Endodermal cell (in vitro differentiated cells): ENCODE data around the gene MAST1. TPM values are rescaled to one million over a fixed set of nuclear protein-coding genes. Genes with fewer than 3 reads are reported as not detected.
A peak's percentile ranks its signal among the peaks of the same experiment; 100 is the strongest.

Experiments used
- DNase-seq: peaks from one replicate; pipeline ENCODE4 v3.0.0-alpha.2; 2017
- H3K27ac ChIP-seq: 2 replicates; pipeline ENCODE4 v1.5.1; 2013; ENCODE audit warnings: mild to moderate bottlenecking, low read depth, low read length, moderate library complexity
- H3K27me3 ChIP-seq: 2 replicates; pipeline ENCODE4 v1.6.1; 2013; ENCODE audit warnings: mild to moderate bottlenecking, low read length, moderate library complexity; ENCODE audit not compliant: insufficient read depth, control insufficient read depth, poor library complexity, severe bottlenecking
- H3K36me3 ChIP-seq: 2 replicates; pipeline ENCODE4 v1.7.0; 2013; ENCODE audit warnings: mild to moderate bottlenecking, low read length, moderate library complexity; ENCODE audit not compliant: control insufficient read depth, insufficient read depth
- H3K4me1 ChIP-seq: one replicate; pipeline ENCODE4 v1.7.0; 2013; ENCODE audit warnings: low read length; ENCODE audit not compliant: control insufficient read depth, insufficient read depth
- H3K4me3 ChIP-seq: 2 replicates; pipeline ENCODE4 v1.5.1; 2013; ENCODE audit warnings: mild to moderate bottlenecking, low read length, moderate library complexity
- H3K9ac ChIP-seq: 2 replicates; pipeline ENCODE4 v1.6.1; 2013; ENCODE audit warnings: mild to moderate bottlenecking, low read length, moderate library complexity; ENCODE audit not compliant: poor library complexity, severe bottlenecking; ENCODE audit errors: extremely low read depth
- H3K9me3 ChIP-seq: 2 replicates; pipeline ENCODE4 v1.6.1; 2013; ENCODE audit warnings: mild to moderate bottlenecking, low read length, moderate library complexity; ENCODE audit not compliant: control insufficient read depth
- H3K27ac Mint-ChIP-seq: 2 replicates; pipeline ENCODE4 v1.8.0; 2020; ENCODE audit warnings: mixed read lengths
- H3K27me3 Mint-ChIP-seq: 2 replicates; pipeline ENCODE4 v1.8.0; 2021; ENCODE audit warnings: mild to moderate bottlenecking, mixed read lengths; ENCODE audit not compliant: insufficient read depth
- H3K36me3 Mint-ChIP-seq: 2 replicates; pipeline ENCODE4 v1.8.0; 2020; ENCODE audit warnings: low read depth, mixed read lengths
- H3K4me1 Mint-ChIP-seq: 2 replicates; pipeline ENCODE4 v1.8.0; 2020; ENCODE audit warnings: mixed read lengths
- H3K4me3 Mint-ChIP-seq: 2 replicates; pipeline ENCODE4 v1.8.0; 2020; ENCODE audit warnings: mild to moderate bottlenecking, moderate library complexity, mixed read lengths
- H3K9me3 Mint-ChIP-seq: 2 replicates; pipeline ENCODE4 v1.8.0; 2020; ENCODE audit warnings: mild to moderate bottlenecking, mixed read lengths
- WGBS, 2 experiments: methylation state at CpG; one replicate each; pipeline versions ENCODE4 v1.1.5 to v1.1.7; 2013; ENCODE audit warnings: missing lambda C conversion rate in 2 of 2, mixed read lengths in 1 of 2; ENCODE audit not compliant: insufficient coverage in 1 of 2, insufficient read length in 1 of 2; 5-methylcytosine and 5-hydroxymethylcytosine counted together
- total RNA-seq, 2 donors: library from RNA; stranded (reverse); fragmentation: NEBNext Ultra II Directional in 1 of 2; extraction: Animal tissue kit (Norgen Biotek cat#: 25700) in 1 of 2; gene quantifications; 2 replicates in 1 of 2; 3 replicates in 1 of 2; pipeline ENCODE4 v1.2.1, GENCODE V29; 2021
- TF ChIP-seq, protein P1 (sequence below): fragments of 200-600 bp; sonication (generic); conservative IDR thresholded peaks from 2 replicates; pipeline ENCODE4 v1.5.0; 2021; ENCODE audit warnings: antibody characterized with exemption, mild to moderate bottlenecking

The MAST1 gene
- total RNA-seq, 2 donors from 2014 or later, result 6.9 to 18.5 TPM

DNA sequence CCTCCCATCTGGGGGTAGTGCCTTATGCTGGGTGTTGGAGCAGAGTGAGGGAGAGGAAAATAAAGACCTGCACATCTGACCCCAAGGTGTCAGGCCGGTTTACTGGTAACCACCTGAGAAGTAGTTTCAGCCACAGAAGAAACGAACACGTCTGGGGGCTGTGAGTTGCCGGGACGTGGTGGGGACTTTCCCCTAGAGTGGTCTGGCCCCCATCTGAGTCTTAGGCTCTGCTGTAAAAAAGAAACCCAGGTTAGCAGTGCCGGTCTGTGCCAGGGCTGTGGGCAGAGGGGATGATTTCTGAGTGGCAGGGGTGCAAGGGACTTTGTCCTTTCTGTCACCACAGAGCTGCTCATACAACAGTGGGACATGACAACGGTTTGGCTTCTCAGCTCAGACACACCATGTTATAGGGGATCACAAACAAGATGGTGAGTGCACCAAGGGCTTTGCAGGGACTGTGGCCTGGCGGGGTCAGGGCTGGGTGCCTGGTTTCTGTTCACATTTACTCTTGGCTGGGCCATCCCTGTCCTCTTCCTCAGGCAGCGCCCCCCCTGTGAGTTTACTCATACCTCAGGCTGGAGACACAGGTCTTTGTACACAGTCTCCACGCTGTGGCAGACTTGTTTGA is 61.7 kb downstream of the MAST1 start:
- WGBS, 2 experiments, result 93 to 95% methylated on average over 10 of the region's 10 CpGs
- no peak overlapping the region for H3K4me3 Mint-ChIP-seq
- Histone ChIP-seq H3K27me3 (no peaks in the 10 kb centered on the region), H3K36me3 (peaks cover 23% of the 10 kb centered on the region), H3K27ac (no peak overlapping the region), H3K4me1 (no peaks in the 10 kb centered on the region), H3K4me3 (no peak overlapping the region), H3K9ac (no peak overlapping the region), H3K9me3 (no peaks in the 10 kb centered on the region)
- no peak overlapping the region for H3K27ac Mint-ChIP-seq
- H3K4me1 Mint-ChIP-seq, result no peaks in the 10 kb centered on the region
- DNase-seq, result no peak
- TF ChIP-seq, protein P1, sequence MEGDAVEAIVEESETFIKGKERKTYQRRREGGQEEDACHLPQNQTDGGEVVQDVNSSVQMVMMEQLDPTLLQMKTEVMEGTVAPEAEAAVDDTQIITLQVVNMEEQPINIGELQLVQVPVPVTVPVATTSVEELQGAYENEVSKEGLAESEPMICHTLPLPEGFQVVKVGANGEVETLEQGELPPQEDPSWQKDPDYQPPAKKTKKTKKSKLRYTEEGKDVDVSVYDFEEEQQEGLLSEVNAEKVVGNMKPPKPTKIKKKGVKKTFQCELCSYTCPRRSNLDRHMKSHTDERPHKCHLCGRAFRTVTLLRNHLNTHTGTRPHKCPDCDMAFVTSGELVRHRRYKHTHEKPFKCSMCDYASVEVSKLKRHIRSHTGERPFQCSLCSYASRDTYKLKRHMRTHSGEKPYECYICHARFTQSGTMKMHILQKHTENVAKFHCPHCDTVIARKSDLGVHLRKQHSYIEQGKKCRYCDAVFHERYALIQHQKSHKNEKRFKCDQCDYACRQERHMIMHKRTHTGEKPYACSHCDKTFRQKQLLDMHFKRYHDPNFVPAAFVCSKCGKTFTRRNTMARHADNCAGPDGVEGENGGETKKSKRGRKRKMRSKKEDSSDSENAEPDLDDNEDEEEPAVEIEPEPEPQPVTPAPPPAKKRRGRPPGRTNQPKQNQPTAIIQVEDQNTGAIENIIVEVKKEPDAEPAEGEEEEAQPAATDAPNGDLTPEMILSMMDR, result no peak
- H3K9me3 Mint-ChIP-seq, result no peaks in the 10 kb centered on the region
- peaks cover 26% of the 10 kb centered on the region for H3K36me3 Mint-ChIP-seq
- H3K27me3 Mint-ChIP-seq, result no peaks in the 10 kb centered on the region

DNA sequence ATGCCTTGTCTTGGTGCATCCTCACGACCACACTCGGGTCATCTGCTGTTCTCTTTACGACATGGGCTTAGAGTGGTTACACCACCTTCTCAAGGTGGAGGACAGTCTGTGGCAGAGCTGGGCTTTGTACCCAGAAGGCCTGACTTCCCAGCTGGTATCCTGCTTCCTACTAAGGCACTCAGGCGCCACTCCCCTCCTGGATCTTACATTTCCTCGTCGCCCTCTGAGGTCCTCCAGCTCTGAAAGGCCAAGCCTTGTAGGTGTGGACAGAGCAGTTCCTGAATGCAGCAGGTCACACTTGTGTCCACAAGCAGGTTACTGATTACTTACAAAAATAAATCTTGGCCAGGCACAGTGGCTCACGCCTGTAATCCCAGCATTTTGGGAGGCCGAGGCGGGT is 68.9 kb downstream of the MAST1 start:
- no peak for DNase-seq
- Histone ChIP-seq H3K4me1 (no peaks in the 10 kb centered on the region), H3K36me3 (no peaks in the 10 kb centered on the region), H3K27ac (no peak overlapping the region), H3K9ac (no peak overlapping the region), H3K9me3 (no peaks in the 10 kb centered on the region), H3K27me3 (no peaks in the 10 kb centered on the region), H3K4me3 (no peak overlapping the region)
- peaks cover 3% of the 10 kb centered on the region for H3K36me3 Mint-ChIP-seq
- TF ChIP-seq, protein P1, result no peak
- H3K4me1 Mint-ChIP-seq, result peaks cover 1% of the 10 kb centered on the region
- H3K4me3 Mint-ChIP-seq, result no peak overlapping the region
- H3K27me3 Mint-ChIP-seq, result no peaks in the 10 kb centered on the region
- 91% methylated on average over 9 of the region's 9 CpGs for WGBS, 2 experiments
- no peak overlapping the region for H3K27ac Mint-ChIP-seq
- no peaks in the 10 kb centered on the region for H3K9me3 Mint-ChIP-seq

DNA sequence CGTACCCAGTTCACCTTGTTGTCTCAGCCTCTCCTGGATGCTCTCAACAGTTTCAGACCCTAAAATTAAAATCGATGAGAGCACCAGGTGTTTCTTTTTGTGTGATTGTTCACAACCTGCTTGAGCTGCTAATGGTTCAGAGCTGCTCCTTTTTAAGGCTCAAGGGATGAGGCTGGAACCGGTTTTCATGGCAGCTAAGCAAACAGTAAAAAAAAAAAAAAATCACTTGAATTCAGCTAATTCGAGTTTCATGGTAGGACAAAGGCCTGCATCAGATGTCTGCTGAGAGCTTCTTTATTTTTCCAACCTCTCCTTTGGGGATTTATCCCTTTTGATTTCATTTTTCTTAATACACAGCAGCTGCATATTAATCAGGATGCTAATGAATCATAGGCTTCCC is 74.3 kb downstream of the MAST1 start:
- Mint-ChIP-seq H3K27ac (peak overlapping the region; percentile 97), H3K4me1 (peaks cover 22% of the 10 kb centered on the region), H3K36me3 (no peaks in the 10 kb centered on the region), H3K27me3 (no peaks in the 10 kb centered on the region), H3K4me3 (no peak overlapping the region), H3K9me3 (no peaks in the 10 kb centered on the region)
- TF ChIP-seq, protein P1, result no peak
- Histone ChIP-seq H3K36me3 (no peaks in the 10 kb centered on the region), H3K27me3 (no peaks in the 10 kb centered on the region), H3K4me1 (peaks cover 6% of the 10 kb centered on the region), H3K9me3 (no peaks in the 10 kb centered on the region), H3K9ac (no peak overlapping the region), H3K4me3 (no peak overlapping the region), H3K27ac (peak overlapping the region; percentile 61)
- no peak for DNase-seq
- WGBS, 2 experiments, result 69 to 79% methylated on average over 4 of the region's 4 CpGs
